NCI-H460 (cell line): Measurements from ENCODE around the gene TBC1D22A. TPM values are rescaled to one million over a fixed set of nuclear protein-coding genes. Genes with fewer than 3 reads are reported as not detected.

Source experiments
- DNase-seq: peaks from one replicate; pipeline ENCODE4 v3.0.0-alpha.2; 2016; ENCODE audit warnings: low read depth; ENCODE audit errors: extremely low read depth
- total RNA-seq: library from RNA; depleted of rRNA; stranded (reverse); fragments of >200 nt; shearing (Covaris generic); gene quantifications from 2 replicates; pipeline ENCODE4 v1.2.3, GENCODE V29; 2014

TBC1D22A gene
- total RNA-seq, 1 experiment from 2014 or later, result 8.7 TPM

DNA sequence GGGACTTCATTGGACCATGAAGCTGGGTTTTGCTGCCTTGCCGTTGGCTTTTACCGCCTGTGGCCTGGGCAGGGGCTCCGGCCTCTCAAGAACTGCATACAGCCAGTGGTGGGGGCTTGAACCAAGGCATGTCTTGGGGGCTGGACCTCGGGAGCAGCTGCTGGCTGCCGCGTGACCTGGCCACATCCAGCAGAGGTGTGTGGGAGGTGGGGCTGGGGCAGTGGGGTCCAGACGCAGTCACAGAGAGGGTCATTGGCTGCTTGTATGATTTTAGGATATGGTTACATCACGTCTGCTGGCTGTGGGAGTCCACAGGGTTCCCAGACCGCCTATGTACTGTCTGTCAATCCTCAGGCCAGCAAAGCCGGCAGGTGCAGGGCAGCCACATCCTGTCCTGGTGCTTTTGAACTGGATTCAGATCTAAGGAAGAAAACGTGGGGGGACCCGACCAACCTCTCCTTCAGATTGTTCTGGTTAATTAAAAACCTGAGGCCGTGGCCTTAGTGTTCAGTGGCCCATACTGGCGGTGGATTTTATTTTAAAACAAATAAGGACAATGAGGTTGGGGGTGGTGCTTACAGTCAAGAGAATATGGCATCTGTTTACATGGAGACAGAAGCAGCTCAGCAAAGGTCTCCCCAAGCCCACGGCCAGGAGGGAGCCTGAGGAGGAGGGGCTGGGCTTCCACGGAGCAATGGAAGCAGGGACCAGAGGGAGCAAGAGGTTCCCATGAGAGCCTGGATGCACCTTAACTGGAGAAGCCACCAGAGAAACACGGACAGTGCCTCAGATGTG is 426.0 kb downstream of the TBC1D22A start:
- no peak for DNase-seq

DNA sequence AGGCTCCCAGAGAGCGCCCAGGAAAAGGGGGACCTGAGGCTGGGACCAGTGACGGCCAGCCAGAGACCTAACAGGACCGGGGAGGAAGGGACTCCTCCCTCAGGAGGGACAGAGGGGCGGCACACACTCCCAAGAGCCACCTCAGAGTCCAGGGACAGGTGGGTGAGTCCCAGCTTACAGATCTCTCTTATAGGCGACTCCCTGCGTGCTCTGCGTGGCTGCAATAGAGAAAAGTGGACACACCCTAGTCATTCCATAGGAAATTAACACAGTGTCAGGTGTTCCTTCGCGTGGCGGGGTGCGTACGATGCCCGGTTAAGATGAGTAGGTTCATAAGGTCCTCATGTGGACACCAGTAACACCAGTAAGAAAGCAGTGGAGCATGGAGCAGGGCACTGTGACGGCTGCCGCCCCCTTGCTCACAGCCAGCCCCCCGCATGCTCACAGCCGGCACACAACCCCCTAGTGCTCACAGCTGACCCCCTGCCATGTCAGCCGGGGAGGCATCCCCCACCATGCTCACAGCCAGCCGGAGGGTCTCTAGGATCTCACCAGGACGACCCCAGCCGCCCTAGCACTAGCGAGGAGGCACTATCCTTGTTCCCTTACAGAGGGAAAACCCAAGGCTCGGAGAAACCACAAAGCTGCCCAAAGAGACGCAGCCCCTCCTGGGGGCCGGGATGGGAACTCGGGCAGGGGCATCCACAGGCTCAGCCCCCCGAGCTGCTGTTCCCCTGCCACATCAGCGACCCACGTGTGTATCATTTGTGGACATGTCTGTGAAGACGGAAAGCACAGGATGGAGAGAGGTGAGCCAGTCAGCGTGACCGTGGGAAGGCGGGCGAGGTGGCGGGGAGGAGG is 426.8 kb downstream of the TBC1D22A start:
- DNase-seq, result no peak

DNA sequence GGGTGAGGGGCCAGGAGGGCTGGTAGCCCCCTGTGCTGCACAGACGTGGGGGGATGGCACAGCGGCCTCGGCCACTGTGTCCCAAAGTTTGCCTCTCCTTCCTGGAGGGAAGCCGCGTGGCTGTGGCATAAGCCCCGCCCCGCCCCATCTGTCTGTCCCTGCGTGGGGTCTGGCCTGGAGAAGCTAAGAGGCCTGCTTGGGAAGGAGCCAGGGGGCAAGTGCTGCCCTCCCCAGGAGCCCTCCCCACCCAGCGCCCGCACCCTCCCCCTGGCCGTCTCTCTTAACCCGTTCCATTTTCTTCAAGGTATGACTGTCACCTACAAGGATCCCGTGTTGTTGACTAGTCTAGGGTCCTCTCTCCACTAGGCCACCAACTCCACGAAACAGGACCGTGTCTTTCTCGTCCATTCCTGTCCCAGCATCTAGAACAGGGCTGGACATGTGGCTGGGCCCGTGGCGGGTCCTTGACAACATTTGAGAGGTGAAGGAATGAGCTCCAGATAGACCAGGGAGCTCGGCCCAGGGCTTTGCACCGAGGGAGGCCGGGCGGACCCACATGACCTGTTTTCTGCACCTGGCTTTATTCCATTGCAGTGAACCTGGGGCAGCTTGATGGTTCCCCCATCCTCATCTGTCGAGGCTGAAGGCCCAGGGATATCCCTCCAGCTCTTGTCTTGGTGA is 428.0 kb downstream of the TBC1D22A start:
- no peak for DNase-seq

DNA sequence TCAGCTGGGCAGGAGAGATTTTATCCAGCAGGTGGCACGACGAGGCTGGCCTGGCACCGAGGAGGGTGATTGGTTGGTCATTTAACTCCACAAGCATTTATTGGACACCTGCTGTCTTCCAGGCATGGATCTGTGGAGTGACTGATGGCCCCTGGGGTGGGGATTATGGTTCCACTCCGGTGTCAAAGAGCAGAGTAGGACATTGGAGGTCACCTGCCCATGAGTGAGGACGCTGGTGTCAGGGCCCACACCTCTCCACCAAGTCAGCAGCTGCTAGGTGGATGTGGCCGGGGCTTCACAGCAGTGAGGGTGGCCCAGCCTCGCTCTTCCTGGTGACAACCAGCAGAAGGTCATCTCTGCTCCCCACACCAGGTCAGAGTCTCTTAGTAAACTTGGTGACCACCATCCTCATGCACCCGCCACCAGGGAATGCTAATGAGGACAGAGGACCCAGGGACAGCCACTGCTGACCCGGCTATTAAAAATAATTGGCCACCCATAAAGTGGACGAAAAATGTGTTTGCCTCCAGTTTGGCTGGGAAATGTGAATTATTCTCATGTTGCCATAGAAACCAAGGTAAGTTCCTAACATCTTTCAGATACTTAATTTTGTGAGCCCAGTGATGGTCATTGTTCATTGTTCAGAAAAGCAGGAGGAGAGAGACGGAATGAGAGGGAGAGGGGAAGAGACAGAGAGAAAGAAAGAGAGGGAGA is 428.7 kb downstream of the TBC1D22A start:
- DNase-seq, result no peak

DNA sequence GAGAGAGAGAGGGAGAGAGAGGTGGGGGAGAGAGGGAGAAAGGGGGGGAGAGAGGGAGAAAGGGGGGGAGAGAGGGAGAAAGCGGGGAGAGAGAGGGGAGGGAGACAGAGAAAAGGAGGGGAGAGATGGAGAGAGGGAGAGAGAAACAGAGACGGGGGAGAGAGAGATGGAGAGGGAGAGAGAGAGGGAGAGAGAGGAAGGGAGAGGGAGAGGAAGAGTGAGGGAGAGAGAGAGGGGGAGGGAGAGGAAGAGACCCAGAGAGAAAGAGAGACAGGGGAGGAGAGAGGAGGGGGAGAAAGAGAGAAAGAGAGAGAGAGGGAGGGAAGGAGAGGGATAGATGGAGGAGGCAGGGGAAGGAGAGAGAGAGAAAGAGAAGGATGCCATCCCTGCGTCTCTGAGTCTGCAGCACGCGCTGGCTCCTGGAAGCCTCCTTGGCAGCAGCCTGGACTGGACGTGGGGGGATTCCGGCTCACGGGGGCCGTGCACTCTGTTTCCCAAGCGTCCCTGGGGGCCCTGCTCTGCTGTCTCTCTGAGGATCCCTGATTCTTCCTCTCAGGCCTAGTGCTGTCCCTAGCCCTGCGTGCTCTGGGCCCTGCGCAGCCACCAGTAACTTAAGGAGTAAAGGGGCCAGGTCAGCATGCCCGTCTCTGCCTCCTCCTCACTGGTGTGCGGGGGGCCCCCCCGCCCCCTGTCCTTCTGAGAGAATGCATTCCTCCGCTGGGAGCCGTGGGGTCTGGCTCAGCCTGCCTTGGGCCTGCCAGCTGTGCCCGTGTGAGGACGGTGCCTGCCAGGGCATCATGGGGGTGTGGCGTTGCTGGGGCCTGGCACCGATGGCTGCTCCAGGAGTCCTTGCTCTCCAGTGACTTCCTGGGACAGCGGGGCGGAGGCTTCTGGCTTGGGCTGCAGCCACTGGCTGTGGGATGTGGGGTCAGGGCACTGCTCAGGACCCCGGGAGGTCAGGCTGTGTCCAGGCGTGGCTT is 429.5 kb downstream of the TBC1D22A start:
- DNase-seq, result no peak

DNA sequence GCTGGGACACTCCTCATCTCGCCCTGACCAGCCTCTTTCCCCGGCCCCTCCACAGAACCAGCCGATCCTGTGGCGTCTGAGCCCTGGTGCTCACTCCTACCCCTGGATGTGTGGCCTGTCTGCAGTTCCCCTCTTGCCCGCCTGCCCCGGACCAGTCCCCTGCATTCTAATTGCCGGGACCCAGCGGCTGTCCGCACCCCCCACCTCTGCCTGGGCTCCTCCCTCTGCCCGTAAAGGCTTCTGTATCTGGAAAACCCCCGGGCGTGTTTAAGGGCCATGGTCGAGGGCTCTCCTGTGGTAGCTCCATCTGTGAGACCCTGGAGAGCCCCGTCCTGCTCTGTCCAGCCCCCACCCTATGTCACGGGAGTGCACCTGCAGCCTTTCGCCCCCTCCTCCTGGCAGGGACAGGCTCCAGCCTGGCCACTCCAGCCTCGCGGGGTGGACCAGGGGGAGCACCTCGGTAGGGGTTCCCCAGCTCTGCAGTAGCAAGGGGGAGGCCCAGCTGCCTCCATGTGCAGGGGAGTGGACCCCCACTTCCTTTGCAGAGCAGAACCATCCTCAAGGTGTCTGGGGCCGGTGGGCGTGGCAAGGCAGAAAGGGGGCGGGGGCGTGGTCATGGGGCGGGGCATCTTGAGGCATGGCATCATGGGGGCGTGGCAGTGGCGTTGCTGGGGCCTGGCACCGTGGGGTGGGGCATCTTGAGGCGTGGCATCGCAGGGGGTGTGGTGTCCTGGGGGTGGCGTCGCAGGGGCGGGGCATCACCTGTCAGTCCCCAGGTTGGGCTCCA is 430.4 kb downstream of the TBC1D22A start:
- peak; percentile 16 for DNase-seq

DNA sequence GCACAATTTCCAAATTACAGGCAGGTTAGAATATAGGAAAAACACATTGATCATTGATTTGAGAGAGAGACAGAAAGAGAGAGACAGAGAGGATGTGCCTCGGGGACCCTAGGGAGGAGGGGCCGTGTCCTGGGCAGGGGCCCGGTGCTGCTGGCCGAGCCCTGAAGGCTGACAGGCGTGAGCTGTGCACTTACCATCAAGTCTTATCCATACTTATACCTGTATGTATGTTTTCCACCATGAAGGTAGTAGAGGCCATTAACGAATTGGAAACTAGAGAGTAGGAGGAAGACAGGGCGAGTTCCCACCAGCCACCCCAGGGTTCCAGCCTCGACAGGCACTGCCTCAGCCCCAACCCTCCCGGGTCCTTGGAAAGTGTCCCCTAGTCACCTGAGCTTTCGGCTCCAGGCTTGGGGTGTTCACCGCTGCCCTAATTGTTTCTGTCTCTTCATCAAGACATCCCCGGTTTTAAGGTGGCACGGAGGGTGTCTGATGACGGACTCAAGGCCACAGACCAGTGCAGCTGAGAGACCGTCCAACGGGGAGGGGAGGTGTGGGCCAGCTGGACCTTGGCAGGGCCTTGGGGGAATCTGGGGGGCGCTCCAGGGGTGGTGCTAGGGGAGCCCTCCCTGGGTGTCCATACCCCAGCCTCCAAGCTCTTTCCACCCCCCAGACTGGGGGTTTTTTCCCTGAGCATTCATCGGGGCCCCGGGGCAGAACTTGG is 431.3 kb downstream of the TBC1D22A start:
- DNase-seq, result no peak

DNA sequence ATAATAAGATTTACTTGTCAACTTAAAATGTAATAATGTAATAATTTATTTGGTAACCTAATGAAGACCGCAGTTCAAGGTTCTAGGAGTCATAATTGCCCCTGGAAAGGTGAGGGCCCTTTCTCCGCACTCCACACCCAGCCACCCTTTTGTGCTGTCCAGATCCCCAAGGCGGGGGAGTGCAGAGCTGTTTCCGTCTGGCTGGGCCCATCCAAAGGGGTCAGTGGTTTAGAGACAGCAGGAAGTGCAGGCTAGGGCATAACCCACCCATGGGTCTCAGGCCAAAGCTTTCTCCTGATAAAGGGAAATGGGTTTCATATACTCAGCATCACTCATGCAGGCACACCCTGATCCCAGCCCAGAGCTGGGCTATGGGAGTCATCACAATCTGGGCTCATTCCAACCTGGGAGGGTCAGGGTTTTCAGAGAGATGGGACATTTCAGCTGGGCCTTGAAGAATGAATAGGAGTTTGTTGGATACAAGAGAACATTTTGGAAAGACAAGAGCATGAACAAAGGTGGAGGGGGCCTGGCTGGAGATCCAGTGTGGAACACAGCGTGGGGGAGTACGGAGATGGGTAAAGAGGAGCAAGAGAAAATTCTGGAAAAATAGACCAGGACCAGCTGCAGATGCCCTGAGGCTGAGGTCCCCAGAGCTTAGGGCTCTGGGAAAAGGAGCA is 432.2 kb downstream of the TBC1D22A start:
- no peak for DNase-seq

DNA sequence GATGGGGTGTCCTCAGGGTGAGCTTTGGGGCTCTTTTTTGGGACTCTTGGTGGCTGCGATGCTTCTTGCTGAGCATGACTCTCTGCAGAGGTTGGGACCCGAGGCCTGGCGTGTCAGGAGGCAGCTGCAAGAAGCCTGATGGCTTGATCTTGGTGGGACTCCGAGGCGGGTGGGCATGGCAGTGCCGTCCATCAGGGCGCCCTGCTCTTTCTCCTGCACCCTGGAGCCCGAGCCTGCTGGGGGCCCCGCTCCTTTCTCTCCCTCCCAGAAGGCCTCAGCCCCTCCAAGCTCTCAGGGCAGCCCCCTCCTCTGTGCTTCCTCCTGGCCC is 432.7 kb downstream of the TBC1D22A start:
- DNase-seq, result no peak

GRCh38 chr22:47195484-47196165 is 433.2 kb downstream of the TBC1D22A start:
- DNase-seq, result no peak

GRCh38 chr22:47196166-47196849 is 433.9 kb downstream of the TBC1D22A start:
- DNase-seq, result no peak

DNA sequence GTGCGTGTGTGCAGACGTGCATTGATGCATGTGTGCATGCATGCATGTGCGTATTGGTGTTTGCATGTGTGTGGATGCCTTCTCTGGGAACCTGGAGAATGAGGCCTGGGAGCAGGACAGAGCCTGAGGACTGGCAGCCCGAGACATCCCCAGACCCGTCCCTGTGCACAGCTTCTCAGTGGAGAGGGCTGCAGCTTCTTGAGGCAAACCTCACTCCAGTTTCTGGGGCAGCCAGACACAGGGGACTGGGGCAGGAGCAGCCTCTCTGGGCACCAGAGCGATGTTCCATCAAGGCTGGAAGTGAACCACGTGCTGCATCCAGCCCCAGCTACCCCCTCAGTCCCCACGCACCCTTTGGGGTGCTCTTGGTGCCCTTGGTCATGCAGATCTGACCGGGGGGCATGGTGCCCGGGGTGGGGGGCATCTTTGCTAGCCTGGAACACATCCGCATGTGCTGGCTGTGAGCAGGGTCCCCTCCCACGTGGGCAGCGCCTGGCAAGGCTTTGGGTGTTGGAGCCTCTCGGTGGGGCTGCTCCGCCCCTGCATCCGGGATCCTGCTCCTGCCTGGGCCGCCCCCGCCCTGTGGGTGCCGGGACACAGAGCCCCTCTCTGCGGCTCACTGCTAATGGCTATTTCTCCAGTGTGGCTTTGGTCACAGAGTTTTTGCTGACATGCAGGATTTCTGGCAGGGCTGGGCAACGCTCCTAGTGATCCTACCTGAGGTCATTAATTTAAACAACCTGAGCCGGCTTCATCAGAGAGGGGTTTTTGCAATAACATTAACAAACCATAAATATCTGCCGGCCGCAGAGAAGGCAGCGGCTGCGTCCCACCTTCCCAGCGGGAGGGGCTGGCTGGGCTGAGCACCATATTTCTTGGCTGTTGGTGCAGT is 434.7 kb downstream of the TBC1D22A start:
- DNase-seq, result no peak

- DNase-seq, result no peak
Observed at GRCh38 chr22:47197773-47198500, 435.5 kb downstream of the TBC1D22A start.

DNA sequence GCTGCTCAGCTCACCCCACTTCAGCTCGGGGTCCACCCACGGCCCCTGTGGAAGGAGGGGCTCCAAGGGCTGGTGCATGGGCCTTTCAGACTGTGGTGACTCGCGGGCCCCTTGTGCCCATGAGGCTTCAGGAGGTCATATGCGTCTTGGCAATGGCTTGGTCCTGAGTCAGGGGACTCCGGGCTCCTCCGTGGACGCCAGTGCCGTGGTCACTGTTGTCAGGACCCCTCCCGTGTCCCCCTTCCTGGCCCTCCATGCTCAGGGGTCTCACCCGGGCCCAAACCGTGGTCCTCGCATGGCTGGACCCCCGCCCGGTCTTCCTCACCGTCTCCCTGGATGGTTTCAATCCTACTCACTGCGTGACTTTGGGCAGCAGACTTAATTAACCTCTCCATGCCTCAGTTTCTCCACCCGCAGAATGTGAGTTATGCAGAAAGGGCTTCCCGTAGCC is 436.4 kb downstream of the TBC1D22A start:
- no peak for DNase-seq
